ENCODE measurements around the gene ERICH6. TPM values are rescaled to one million over a fixed set of nuclear protein-coding genes. Genes with fewer than 3 reads are reported as not detected.
A peak's percentile ranks its signal among the peaks of the same experiment; 100 is the strongest.

Gene ERICH6
- total RNA-seq, 1 experiment from 2014 or later, result 0.28 TPM

DNA sequence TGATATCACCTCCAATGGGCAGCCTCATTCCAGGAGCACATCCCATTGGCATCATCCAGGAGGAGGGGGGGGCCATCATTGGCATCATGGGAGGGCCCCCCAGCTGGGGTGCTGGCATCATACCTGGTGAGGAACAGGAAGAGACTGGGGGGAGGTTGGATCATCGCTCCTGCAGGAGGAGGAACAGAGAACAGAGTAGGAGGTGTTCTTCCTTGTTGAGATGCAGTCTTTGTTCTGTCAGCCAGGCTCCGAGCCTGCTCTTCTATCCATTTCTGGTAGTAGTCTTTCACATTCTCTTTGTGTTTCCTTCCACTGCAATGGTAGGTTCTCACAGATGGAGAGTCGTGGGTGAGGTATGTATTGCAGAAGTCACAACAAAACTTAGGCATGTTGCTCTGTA, 16.7 kb upstream of the ERICH6 start:
- Histone ChIP-seq H3K4me3 (ENCODE audit: low read depth in 2 of 2, low read length in 2 of 2) (no peak overlapping the region), H3K9me3 (ENCODE audit: control insufficient read depth, insufficient read depth, low read depth, low read length) (no peaks in the 10 kb centered on the region), H3K27ac (ENCODE audit: low read length) (no peak overlapping the region), H3K36me3 (ENCODE audit: control insufficient read depth, insufficient read depth, low read length) (no peaks in the 10 kb centered on the region), H3K4me1 (ENCODE audit: control insufficient read depth, insufficient read depth, low read length) (no peaks in the 10 kb centered on the region), H3K27me3 (ENCODE audit: control insufficient read depth, insufficient read depth, low read length) (no peaks in the 10 kb centered on the region)
- intact Hi-C loops (cut with micrococcal nuclease; ENCODE audit: unreplicated experiment) (loop anchor here (5.0 to 10.0 kb wide), 3 partner anchors 196 to 427 kb away; partner anchors contain the start of gene MED12L), in situ Hi-C loops (cut with HindIII; ENCODE audit: low pct_unique_long_range_greater_than_20kb, low sequenced_read_pairs) (no loop called here)
- DNase-seq (ENCODE audit: low read depth, low spot score), result no peak
- ATAC-seq, result no peak
- TF ChIP-seq SIN3A (IDR thresholded peaks at IDR 0.05; ENCODE audit: borderline replicate concordance, insufficient read depth, low read depth, low read length) (no peak), TCF7L2 (IDR thresholded peaks at IDR 0.05; ENCODE audit: low read depth, low read length) (no peak), POLR2AphosphoS5 (IDR thresholded peaks at IDR 0.05; ENCODE audit: low read depth, low read length) (no peak)
- TF ChIP-seq, protein P1, sequence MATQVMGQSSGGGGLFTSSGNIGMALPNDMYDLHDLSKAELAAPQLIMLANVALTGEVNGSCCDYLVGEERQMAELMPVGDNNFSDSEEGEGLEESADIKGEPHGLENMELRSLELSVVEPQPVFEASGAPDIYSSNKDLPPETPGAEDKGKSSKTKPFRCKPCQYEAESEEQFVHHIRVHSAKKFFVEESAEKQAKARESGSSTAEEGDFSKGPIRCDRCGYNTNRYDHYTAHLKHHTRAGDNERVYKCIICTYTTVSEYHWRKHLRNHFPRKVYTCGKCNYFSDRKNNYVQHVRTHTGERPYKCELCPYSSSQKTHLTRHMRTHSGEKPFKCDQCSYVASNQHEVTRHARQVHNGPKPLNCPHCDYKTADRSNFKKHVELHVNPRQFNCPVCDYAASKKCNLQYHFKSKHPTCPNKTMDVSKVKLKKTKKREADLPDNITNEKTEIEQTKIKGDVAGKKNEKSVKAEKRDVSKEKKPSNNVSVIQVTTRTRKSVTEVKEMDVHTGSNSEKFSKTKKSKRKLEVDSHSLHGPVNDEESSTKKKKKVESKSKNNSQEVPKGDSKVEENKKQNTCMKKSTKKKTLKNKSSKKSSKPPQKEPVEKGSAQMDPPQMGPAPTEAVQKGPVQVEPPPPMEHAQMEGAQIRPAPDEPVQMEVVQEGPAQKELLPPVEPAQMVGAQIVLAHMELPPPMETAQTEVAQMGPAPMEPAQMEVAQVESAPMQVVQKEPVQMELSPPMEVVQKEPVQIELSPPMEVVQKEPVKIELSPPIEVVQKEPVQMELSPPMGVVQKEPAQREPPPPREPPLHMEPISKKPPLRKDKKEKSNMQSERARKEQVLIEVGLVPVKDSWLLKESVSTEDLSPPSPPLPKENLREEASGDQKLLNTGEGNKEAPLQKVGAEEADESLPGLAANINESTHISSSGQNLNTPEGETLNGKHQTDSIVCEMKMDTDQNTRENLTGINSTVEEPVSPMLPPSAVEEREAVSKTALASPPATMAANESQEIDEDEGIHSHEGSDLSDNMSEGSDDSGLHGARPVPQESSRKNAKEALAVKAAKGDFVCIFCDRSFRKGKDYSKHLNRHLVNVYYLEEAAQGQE (IDR thresholded peaks at IDR 0.05; ENCODE audit: insufficient read depth in 1 of 2, low read depth in 2 of 2, low read length in 1 of 2), result no peak
- TF ChIP-seq, protein P2, sequence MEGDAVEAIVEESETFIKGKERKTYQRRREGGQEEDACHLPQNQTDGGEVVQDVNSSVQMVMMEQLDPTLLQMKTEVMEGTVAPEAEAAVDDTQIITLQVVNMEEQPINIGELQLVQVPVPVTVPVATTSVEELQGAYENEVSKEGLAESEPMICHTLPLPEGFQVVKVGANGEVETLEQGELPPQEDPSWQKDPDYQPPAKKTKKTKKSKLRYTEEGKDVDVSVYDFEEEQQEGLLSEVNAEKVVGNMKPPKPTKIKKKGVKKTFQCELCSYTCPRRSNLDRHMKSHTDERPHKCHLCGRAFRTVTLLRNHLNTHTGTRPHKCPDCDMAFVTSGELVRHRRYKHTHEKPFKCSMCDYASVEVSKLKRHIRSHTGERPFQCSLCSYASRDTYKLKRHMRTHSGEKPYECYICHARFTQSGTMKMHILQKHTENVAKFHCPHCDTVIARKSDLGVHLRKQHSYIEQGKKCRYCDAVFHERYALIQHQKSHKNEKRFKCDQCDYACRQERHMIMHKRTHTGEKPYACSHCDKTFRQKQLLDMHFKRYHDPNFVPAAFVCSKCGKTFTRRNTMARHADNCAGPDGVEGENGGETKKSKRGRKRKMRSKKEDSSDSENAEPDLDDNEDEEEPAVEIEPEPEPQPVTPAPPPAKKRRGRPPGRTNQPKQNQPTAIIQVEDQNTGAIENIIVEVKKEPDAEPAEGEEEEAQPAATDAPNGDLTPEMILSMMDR (IDR thresholded peaks at IDR 0.05), result no peak
- POLR2A ChIA-PET, result no interaction called here
- BruUV-seq (replicated peaks), result no TSS peak
- CTCF ChIA-PET, result no interaction called here

DNA sequence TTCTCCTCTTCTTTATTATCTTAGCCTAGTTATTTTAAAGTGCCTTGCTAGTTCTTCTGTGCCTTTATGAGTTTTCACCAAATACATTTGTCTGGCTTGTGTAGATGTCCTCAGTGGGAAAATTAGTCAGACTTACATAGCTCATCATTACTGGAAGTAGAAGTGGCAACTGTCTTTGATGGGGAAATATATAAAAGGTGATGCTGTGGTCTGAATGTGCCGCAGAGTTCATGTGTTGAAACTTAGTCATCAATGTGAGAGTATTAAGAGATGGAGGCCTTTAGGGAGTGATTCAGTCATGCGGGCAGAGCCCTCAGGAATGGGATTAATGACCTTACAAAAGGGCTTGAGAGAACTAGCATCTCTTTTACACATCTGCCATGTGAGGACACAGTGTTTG, 6.4 kb upstream of the ERICH6 start:
- DNase-seq (ENCODE audit: low read depth, low spot score) (no peak), ATAC-seq (no peak)
- ChIA-PET POLR2A (no interaction called here), CTCF (no interaction called here)
- Histone ChIP-seq H3K9me3 (ENCODE audit: control insufficient read depth, insufficient read depth, low read depth, low read length) (peaks cover 9% of the 10 kb centered on the region; the same call in 1 of the 2 replicates), H3K4me1 (ENCODE audit: control insufficient read depth, insufficient read depth, low read length) (no peaks in the 10 kb centered on the region), H3K27ac (ENCODE audit: low read length) (no peak overlapping the region), H3K4me3 (ENCODE audit: low read depth in 2 of 2, low read length in 2 of 2) (no peak overlapping the region), H3K27me3 (ENCODE audit: control insufficient read depth, insufficient read depth, low read length) (no peaks in the 10 kb centered on the region), H3K36me3 (ENCODE audit: control insufficient read depth, insufficient read depth, low read length) (no peaks in the 10 kb centered on the region)
- in situ Hi-C loops (cut with HindIII; ENCODE audit: low pct_unique_long_range_greater_than_20kb, low sequenced_read_pairs) (no loop called here), intact Hi-C loops (cut with micrococcal nuclease; ENCODE audit: unreplicated experiment) (no loop called here)
- no TSS peak for BruUV-seq (replicated peaks)
- no peak for TF ChIP-seq POLR2AphosphoS5 (IDR thresholded peaks at IDR 0.05; ENCODE audit: low read depth, low read length)

DNA sequence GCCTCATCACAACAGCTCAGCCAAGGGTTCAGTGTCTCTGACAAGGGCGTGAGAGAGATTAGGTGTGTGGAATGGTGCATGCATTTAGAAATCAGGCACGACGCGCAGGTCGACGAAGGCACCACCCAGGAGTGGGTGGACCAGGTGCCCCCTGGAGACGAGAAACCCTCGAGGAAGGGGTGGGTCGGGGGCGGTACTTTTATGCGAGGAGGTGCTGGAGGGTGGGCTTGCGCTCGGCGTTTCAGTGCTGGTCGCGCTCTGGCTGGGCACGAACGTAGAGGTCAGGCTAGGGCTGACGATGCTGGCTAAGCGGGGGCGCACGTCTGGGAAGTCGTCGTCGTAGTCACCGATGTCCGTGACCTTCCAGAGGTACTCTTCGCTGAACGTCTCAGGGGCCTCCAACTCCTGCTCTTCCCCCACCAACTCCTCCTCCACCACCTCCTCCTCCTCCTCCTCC, 393 bp downstream of the ERICH6 start:
- no peaks in the 10 kb centered on the region for H3K27me3 ChIP-seq (ENCODE audit: control insufficient read depth, insufficient read depth, low read length)
- ATAC-seq, result peak; percentile 86
- peak overlapping the region; percentile 92 for H3K27ac ChIP-seq (ENCODE audit: low read length)
- intact Hi-C loops (cut with micrococcal nuclease; ENCODE audit: unreplicated experiment), result loop anchor here (5.0 kb wide), 1 partner anchor 101 kb away; the partner anchor contains the start of gene SELENOT
- TSS peak; percentile 97 for BruUV-seq (replicated peaks)
- POLR2A ChIA-PET, result interaction anchor here (0.6 to 1.0 kb wide), 7 partner anchors 28 to 519 kb away, joined by 3 to 14 read pairs (median 4); no protein-coding TSS in a partner anchor
- TF ChIP-seq, protein P2 (IDR thresholded peaks at IDR 0.05), result no peak
- TF ChIP-seq, protein P1 (IDR thresholded peaks at IDR 0.05; ENCODE audit: insufficient read depth in 1 of 2, low read depth in 2 of 2, low read length in 1 of 2), result 0 out of 4 replicates have a peak, but pooled peaks of 1 of the 2 experiments have one; percentile 16
- TF ChIP-seq TCF7L2 (IDR thresholded peaks at IDR 0.05; ENCODE audit: low read depth, low read length), result 0 out of 2 replicates have a peak, but pooled peaks have one; percentile 28
- no peaks in the 10 kb centered on the region for H3K36me3 ChIP-seq (ENCODE audit: control insufficient read depth, insufficient read depth, low read length)
- no peaks in the 10 kb centered on the region for H3K9me3 ChIP-seq (ENCODE audit: control insufficient read depth, insufficient read depth, low read depth, low read length)
- 0 out of 2 replicates have a peak, but pooled peaks cover 6% of the 10 kb centered on the region for H3K4me1 ChIP-seq (ENCODE audit: control insufficient read depth, insufficient read depth, low read length)
- DNase-seq (ENCODE audit: low read depth, low spot score), result no peak
- in situ Hi-C loops (cut with HindIII; ENCODE audit: low pct_unique_long_range_greater_than_20kb, low sequenced_read_pairs), result no loop called here
- H3K4me3 ChIP-seq (ENCODE audit: low read depth in 2 of 2, low read length in 2 of 2), result peak overlapping the region; percentile 70 to 82
- CTCF ChIA-PET, result interaction anchor here (0.6 to 0.7 kb wide), 3 partner anchors 23 to 194 kb away, joined by 4 to 11 read pairs (median 5); no protein-coding TSS in a partner anchor
